GM18502 (cell line): ENCODE results near the gene ZCCHC24.
A peak's percentile ranks its signal among the peaks of the same experiment; 100 is the strongest.

Source experiments
- ATAC-seq: cut with Tn5 transposase; IDR thresholded peaks from one replicate; pipeline ENCODE4 v1.9.1; 2021; ENCODE audit warnings: mild to moderate bottlenecking; ENCODE audit not compliant: unreplicated experiment, poor library complexity

ZCCHC24 gene

DNA sequence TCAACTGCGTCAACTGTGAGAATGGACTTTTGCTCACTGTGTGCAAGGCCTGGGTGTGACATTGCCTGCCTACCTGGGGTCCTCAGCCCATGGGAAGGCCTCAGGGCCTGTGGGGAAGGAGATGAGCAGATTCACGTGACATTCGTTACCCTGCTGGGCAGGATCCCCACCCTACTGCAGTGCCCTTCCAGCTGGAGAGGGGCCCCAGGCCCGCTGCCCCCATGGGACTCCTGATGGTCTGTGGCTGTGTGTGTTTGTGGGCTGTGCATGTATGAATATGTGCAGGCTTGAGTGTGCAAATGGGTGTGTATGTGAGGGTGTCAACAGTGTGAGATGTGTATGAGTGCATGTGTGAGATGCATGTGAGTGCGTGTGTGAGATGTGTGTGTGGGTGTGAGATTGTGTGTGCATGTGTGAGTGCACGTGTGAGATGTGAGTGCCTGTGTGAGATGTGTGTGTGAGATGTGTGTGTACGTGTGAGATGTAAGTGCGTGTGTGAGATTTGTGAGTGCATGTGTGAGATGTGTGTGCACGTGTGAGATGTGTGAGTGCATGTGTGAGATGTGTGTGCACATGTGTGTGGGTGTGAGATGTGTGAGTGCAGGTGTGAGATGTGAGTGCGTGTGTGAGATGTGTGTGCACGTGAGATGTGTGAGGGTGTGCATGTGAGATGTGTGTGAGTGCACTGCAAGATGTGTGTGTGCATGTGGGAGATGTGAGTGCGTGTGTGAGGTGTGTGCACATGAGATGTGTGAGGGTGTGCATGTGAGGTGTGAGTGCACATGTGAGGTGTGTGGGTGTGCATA lies 68.5 kb downstream of the ZCCHC24 start:
- no peak for ATAC-seq

DNA sequence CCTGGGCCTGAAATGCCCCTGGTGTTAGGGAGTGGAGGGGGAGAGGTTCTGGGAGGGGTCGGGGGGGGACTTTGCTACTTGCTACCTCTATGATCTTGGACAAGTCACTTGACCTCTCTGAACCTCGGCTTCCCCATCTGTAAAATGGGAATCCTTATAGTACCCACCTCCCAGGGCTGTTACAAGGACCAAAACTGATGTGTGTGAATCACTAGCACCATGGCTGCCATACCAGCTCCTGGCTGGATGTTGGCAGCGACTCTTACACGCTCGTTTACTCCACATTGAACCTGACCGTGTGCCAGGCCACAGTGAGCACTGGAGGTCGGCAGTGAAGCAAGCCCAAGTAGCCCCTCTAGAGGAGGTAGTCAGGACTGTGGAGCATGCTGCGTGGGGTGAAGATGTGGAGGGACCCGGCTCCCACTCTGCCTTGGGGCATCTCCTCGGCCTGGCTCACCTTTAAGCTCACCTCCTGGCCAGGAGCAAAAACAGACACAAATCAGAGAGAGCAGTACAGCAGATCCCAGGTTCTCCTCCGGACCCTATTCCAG lies 69.3 kb downstream of the ZCCHC24 start:
- no peak for ATAC-seq

DNA sequence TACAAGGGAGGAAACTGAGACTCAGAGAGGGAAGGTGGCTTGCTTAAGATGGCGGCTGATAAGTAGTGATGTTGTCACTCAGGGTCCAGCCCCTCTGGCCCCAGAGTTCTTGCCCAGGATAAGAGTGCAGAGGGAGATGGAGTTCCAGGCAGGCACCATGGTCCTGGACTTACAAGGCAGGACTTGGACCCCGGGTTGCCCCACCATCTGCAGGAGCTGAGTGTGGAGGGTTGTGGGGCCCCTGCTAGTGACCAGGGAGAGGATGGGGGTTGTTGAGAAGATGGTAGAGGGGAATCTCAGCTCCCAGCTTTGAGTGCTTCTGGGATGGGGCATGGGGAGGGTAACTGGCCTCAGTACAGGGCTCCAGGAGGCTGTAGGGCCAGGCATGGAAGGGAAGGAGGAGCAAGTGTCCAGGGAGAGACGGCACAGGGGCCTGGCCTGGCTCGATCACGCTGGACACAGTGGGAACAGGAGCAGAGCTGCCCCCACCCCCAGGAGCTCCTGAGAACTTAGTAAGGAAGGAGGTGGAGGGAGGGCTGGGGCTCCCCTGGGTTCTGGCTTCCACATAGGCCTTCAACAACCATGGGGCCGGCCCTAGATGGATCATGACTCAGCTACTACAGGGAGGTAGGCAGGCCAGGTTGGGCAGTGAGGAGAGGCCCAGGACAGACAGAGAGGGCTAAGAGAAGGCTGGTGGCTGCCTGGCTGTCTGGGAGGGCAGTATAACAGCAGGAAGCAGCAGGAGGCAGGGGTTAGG lies 69.9 kb downstream of the ZCCHC24 start:
- ATAC-seq: no peak

DNA sequence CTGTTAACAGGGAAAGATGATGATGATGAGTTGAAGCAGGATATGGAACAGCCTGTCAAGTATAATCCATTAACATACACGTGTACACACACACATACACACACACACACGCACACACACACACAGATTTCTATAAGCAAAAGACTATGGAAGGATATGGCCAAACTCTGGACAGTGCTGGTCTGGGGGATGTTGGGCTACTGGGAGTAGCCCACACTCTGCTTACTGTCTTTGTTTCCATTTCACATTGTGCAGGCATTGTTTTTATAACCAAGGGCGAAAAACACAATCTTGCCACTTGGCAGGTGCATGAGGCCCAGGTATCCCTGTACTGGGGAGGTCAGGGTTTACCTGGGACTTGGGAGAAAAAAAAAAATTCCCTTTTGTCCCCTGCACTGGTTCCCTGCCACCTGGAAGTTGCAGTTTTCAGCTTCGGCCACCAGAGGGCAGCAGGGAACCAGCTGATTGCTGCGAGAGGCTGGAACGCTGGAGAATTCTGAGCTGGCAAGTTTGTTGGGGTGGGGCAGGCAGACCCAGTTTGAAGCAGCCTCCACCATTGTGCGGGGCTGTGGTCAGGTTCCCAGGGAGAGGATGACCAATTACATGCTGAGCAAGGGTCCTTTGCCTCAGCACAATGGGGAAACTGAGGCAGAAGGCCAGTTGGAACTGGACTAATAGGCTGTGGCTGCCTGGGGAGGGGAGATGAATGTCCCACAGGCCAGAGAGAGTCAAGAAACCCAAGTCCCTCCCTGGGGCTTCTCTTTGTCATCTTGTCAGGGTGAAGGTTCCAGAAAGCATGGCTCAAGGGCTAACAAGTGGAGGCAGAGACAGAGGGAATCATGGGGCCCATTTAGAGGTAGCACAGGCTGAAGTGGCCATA lies 70.9 kb downstream of the ZCCHC24 start:
- ATAC-seq: no peak

DNA sequence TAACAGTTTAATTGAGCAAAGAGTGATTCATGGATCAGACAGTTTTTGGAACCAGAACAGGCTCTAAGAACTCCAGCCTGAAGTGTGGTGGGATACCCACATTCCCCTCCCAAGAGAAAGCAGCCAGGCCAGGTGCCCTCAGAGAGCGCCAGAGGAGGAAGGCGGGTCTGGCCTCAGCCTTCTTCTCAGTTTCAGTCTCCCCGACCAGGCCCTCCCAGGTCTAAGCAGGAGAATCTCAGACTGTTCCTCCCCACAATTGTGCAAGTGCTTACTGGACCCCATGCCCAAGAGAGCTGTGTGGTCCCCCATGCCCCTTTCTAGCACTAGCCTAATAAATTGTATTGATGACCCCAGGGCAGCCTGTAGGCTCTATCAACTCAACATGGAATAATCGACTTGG lies 72.6 kb downstream of the ZCCHC24 start:
- ATAC-seq: no peak

DNA sequence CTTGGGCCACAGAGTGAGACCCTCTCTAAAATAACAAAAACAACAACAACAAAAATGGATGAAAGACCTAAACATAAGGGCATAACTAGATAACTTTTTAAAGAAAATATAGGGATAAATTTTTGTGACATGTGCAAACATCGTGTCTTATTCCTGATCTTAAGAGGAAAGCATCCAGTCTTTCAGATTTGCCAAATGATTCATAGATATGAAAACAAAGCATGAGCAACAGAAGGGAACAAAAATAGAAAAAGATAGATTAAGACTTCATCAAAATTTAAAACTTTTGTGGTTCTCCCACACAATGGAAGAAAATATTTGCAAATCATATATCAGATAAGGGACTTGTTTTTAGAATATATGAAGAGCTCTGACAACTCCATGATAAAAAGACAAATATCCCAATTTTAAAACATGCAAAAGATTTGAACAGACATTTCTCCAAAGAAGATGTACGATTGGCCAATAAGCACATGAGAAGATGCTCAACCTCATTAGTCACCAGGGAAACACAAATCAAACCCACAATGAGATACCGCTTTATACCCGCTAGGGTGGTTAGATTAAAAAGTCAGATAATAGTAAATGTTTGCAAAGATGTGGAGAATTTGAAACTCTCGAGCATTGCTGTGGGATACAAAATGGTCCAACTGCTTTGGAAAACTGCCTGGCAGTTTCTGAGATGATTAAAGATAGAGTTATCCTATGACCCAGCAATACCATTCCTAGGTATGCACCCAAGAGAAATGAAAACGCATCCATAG lies 77.8 kb downstream of the ZCCHC24 start:
- ATAC-seq: no peak

DNA sequence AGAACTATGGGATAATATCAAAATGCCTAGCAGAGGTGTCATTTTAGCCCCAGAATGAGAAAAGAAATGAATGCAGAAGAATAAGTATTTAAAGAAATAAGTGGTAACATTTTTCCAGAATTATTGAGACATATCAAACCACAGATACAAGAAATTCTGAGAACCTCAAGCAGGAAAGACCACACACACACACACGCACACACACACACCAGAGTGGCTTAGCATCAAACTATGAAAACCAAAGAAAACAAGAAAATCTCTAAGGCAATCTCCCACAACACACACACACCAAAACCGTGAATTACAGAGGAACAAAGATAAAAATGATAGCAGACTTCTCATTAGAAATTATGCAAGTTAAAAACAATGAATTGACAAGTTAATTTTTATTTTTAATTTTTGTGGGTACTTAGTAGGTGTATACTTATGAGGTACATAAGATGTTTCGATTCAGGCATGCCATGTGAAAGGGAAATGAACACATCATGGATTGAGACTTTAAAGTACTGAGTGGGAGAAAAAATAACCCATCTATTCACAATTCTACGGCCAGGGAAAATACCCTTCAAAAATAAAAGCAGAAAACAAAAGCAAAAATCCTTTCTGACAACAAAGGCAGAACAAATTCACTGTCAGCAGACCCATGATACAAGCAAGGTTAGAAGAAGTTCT lies 83.6 kb downstream of the ZCCHC24 start:
- ATAC-seq: no peak

DNA sequence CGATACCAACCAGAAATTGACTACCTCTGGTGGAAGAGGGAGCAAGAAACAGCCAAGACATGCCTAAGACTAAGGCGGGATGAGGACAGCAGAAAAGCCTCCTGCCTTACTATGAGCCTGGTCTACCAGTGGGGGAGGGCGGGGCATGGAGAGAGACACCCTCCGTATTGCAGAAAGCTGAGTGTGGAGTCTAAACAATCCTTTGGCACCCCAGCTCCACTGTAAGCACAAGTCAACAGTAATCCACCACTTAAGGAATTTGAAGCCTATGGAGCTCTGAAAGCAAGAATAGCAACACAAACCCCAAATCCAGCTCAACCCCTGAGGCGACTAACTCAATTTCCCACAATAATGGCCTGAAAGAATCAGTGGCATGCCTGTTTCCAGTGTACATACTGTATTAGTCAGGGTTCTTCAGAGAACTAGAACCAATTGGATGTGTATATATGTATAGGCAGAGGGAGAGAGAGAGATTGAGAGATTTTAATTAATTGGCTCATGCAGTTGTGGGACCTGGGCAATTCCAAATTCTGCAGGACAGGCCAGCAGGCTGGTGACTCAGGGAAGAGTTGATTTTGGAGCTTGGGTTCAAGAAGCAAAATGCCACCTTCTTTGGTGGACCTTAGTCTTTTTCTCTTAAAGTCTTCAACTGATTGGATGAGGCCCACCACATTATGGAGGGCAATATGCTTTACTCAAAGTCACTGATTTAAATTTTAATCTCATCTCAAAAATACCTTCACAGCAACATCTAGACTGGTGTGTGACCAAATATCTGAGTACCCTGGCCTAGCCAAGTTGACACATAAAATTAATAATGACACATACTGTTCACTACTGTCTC lies 84.7 kb downstream of the ZCCHC24 start:
- ATAC-seq: no peak

DNA sequence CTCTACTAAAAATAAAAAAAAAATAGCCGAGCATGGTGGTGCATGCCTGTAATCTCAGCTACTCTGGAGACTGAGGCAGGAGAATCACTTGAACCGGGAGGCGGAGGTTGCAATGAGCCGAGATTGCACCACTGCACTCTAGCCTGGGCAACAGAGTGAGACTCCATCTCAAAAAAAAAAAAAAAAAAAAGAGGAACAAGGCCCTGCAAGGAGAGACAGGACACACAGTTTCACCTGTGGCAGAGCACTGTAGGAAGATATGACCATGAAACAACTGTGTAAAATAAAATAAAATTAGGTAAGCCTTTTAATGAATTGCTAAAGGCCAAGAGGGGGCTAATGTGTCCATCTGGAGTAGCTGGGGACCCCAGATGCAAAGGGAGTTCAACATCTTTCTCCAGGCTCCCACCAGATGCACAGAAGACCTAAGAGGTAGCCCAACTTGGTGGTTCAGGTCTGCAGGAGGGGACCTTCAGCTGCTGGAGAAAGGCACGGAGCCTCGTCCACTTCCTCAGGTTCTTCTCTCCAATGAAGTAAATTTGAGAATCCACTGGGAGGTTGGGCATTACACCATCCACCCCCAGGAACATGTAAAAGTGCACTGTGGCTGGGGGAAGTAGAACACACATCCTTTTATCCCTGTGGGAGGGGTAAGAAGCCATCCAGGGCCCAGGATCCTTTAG lies 85.5 kb downstream of the ZCCHC24 start:
- no peak for ATAC-seq

DNA sequence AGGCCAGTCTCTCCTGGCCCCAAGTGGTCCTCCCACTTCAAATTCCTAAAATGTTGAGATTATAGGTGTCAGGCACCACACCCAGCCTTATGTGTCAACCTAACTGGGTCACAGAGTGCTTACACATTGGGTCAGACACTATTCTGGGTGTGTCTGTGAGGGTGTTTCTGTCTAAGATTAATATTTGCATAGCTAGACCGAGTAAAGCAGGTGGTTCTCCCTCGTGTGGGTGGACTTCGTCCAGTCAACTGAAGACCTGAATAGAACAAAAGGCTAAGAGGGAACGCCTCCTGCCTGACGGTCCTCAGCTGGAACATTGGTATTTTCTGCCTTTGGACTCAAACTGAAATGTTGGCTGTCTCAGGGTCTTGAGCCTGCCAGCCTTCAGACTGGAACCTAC lies 86.6 kb downstream of the ZCCHC24 start:
- ATAC-seq: peak; percentile 48

DNA sequence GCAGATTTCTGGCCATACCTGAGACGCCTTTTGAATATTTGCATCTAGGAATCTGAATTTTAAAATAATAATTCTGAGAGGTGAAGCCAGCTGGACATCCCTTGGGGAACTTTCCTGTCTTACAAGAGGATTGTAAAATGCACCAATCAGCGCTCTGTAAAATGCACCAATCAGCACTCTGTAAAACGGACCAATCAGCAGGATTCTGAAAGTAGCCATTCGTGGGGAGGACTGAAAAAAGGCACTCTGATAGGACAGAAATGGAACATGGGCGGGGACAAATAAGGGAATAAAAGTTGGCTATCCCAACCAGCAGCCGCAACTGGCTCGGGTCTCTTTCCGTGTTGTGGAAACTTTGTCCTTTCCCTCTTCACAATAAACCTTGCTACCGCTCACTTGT lies 88.2 kb downstream of the ZCCHC24 start:
- no peak for ATAC-seq

DNA sequence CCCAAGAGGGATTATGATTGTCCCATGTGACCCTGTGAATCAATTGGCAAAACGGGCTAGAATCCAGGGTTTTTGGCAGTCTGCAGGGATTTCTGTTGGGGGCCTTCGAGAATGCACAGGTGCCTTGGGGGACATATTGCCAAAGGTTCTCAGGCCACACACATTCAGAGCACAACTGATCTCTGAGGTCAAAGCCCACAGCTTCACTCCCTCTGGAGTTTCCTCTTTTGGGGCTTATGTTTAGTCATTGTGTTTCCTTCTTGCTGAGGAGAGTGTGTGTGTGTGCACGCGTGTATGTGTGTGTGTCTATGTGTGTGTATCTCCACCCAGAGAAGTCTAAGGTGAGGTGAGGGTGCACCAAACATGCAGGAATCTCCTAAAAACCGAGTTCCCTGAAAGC lies 89.3 kb downstream of the ZCCHC24 start:
- ATAC-seq: no peak

DNA sequence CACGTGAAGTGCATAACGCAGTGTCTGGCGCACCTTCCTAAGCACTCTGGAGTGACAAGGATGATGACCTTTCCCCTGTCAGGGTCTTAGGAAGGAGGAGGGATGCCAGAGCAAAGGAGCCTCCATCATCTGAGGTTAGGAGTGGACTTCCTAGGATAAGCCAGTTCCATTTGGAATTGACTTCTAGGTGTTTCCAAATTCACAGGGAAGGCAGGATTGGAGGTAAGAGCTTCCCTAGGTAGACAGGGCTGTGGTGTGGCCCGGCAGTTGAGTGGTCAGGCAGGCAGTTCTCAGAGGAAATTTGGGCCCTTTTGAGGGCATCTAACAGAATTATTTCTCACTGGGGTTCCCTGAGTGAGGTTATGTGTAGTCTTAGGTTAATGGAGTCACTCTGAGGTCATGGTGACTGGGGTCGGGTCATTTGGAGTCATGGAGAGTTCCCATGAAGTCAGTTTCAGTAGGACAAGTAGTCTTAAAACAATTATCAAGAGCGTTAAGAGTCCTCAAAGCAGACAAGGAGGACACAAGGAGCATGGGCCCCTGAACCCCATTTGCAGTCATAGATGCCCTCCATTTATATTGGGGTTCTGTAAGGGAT lies 89.9 kb downstream of the ZCCHC24 start:
- no peak for ATAC-seq

DNA sequence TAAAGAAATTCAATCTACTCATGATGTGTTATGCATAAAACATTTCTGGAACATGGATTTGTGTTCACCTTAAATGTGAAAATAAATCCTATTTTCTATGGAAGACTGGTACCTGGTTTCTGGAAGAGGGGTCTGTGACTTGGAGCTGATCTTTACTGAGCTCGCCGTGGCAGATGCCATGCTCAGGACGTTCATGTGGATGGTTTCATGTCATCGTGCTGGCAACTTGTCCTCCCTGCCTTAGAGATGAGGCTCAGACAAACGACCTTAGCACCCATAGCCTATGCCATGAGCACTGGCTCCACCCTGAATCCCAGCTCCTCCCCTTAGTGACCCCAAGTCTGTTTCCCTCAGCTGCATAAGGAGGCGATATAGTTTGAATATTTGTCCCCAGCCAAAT lies 90.8 kb downstream of the ZCCHC24 start:
- no peak for ATAC-seq

DNA sequence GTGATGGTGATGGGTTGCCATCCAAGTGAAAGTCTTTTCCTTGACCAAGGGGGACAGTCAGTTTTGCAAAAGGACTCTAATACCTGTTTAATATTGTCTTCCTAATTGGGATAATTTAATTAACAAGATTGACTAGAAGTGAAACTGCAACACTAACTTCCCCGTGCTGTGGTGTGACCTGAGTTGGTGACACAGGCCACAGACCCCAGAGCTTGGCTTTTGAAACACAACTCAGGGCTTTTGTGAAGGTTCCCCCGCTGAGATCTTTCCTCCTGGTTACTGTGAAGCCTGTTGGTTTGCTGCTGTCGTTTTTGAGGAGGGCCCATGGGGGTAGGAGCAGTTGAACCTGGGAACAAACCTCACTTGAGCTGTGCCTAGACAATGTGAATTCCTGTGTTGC lies 91.3 kb downstream of the ZCCHC24 start:
- ATAC-seq: peak; percentile 38

DNA sequence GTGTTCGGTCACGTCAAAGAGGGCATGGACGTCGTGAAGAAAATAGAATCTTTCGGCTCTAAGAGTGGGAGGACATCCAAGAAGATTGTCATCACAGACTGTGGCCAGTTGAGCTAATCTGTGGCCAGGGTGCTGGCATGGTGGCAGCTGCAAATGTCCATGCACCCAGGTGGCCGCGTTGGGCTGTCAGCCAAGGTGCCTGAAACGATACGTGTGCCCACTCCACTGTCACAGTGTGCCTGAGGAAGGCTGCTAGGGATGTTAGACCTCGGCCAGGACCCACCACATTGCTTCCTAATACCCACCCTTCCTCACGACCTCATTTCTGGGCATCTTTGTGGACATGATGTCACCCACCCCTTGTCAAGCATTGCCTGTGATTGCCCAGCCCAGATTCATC lies 91.7 kb downstream of the ZCCHC24 start:
- no peak for ATAC-seq

DNA sequence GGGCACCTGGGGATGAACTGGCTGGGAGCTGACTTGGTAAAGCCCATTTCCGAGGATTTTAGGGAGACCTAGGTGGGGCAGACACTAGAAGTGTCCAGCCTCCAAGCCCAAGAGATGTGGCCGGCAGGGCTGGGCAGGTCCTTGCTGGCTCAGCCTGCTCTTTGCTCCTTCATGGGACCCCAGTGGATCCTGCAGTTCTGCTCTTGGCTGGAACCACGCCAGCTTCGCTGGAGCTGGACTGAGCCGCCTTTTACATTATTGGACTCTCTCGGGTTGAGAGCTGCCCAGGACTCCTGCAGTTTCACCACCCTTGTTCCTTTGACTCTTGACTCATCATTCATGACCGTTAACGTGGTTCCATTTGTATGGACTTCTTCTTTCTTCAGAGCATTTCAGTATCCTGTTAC lies 92.4 kb downstream of the ZCCHC24 start:
- no peak for ATAC-seq
